Measurements from ENCODE around the gene EDC4. TPM values are rescaled to one million over a fixed set of nuclear protein-coding genes. Genes with fewer than 3 reads are reported as not detected.

The EDC4 gene
- total RNA-seq, 2 experiments from 2014 or later: 86.6 to 89.6 TPM

DNA sequence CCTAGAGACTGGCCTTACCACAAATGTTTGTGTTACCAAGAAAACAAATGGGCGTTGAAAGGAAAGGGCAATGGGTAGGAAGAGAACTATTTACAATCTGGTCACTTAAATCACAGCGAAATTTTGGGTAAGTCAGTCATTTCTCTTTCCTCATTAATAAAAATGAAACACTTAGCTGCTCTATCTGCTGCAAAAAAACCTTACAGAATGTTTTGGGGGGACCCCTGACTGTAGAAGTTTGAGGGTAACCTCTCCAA is 26.9 kb upstream of the EDC4 start:
- POLR2A ChIA-PET: interaction anchor here (0.6 to 1.4 kb wide), 5 partner anchors 12 to 1580 kb away, joined by 3 to 7 read pairs (median 3); partner anchors contain the start of genes RANBP10 and TSNAXIP1
- CTCF ChIA-PET (ENCODE audit: unreplicated experiment): interaction anchor here (1.2 to 1.4 kb wide), 2 partner anchors 13 to 29 kb away, joined by 4 to 5 read pairs; no protein-coding TSS in a partner anchor
- BruUV-seq (replicated peaks): TSS peak; percentile 89

DNA sequence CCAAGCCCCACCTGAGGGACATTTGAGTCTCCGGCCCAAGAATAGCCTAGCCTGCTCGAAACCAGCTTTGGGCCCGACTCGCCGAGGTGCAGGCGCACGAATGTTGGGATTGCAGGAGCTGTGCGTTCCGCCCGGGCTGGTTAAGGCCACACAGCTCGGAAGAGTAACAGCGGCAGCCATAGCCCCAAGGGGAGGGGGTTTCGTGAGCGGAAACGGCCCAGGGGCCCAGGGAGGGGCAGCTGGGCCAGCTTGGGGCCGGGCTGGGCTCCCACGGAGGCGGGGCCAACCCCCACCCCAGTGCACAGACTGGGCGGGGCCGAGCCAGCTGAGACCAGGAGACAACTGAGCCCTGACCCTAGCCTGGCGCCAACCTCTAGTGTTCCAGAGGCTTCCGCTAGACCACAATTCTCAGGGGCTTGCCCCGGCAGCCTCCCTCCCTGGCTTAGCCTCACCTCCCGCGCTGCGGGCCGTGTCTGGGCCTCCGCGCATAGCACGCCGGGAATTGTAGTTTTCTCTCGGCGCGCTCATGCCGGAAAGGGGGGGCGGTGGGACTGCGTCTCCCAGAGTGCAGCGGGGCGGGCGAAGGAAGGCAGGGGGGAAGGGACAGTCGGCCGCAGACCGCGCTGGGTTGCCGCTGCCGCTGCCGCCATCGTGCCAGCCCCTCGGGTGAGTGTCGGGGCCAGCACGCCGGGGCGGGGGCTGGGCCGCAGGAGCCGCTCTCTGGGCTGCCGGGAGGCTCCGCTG is 26.4 kb upstream of the EDC4 start, which contains the start of gene NUTF2:
Gene NUTF2, plus strand, starts transcription at position 614 of the 744 bp plus-strand sequence. CDS start 18,198 bp downstream, outside the sequence.
- ChIA-PET POLR2A (interaction anchor here (0.6 to 1.4 kb wide), 5 partner anchors 12 to 1579 kb away, joined by 3 to 7 read pairs (median 3); partner anchors contain the start of genes RANBP10 and TSNAXIP1), CTCF (ENCODE audit: unreplicated experiment) (interaction anchor here (1.2 to 1.4 kb wide), 2 partner anchors 13 to 30 kb away, joined by 4 to 5 read pairs; no protein-coding TSS in a partner anchor)
- Histone ChIP-seq H4K20me1 (ENCODE audit: insufficient read depth, low read length) (peaks cover 16% of the 10 kb centered on the region; the same call in 1 of the 2 replicates), H3K27ac (ENCODE audit: low read depth, low read length, poor library complexity, severe bottlenecking) (peak within 1 kb of the TSS; percentile 80), H3K4me2 (ENCODE audit: low read length) (peak within 1 kb of the TSS; percentile 98), H3K4me3 (ENCODE audit: low read depth, low read length, poor library complexity, severe bottlenecking) (peak within 1 kb of the TSS; percentile 99), H3K79me2 (ENCODE audit: insufficient read depth, low read depth, low read length) (peaks cover 80% of the 10 kb centered on the region), H3K9me2 (ENCODE audit: insufficient read depth, low read length) (no peaks in the 10 kb centered on the region), H2AFZ (ENCODE audit: low read length) (peak within 1 kb of the TSS; percentile 54; the same call in 1 of the 2 replicates), H3K9me3 (ENCODE audit: low read length) (no peaks in the 10 kb centered on the region), H3K4me1 (ENCODE audit: insufficient read depth, low read length, poor library complexity, severe bottlenecking) (peaks cover 40% of the 10 kb centered on the region), H3K36me3 (ENCODE audit: insufficient read depth, low read length) (peaks cover 24% of the 10 kb centered on the region)
- no TSS peak for BruUV-seq (replicated peaks)
- TF ChIP-seq EZH2phosphoT487 (IDR thresholded peaks at IDR 0.05; ENCODE audit: borderline replicate concordance, low read depth, low read length): no peak
- TF ChIP-seq, protein P1, sequence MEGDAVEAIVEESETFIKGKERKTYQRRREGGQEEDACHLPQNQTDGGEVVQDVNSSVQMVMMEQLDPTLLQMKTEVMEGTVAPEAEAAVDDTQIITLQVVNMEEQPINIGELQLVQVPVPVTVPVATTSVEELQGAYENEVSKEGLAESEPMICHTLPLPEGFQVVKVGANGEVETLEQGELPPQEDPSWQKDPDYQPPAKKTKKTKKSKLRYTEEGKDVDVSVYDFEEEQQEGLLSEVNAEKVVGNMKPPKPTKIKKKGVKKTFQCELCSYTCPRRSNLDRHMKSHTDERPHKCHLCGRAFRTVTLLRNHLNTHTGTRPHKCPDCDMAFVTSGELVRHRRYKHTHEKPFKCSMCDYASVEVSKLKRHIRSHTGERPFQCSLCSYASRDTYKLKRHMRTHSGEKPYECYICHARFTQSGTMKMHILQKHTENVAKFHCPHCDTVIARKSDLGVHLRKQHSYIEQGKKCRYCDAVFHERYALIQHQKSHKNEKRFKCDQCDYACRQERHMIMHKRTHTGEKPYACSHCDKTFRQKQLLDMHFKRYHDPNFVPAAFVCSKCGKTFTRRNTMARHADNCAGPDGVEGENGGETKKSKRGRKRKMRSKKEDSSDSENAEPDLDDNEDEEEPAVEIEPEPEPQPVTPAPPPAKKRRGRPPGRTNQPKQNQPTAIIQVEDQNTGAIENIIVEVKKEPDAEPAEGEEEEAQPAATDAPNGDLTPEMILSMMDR (conservative IDR thresholded peaks at IDR 0.05; ENCODE audit: low read length): no peak
- peak; percentile 98 for DNase-seq (ENCODE audit: low spot score)
- intact Hi-C loops (cut with micrococcal nuclease; ENCODE audit: unreplicated experiment): loop anchor here (1.0 kb wide), 2 partner anchors 26 to 325 kb away; no protein-coding TSS in a partner anchor

More for the DNA sequence above, 26.9 kb upstream of the EDC4 start:
- H3K4me1 ChIP-seq (ENCODE audit: insufficient read depth, low read length, poor library complexity, severe bottlenecking): peaks cover 45% of the 10 kb centered on the region
- peaks cover 23% of the 10 kb centered on the region for H3K36me3 ChIP-seq (ENCODE audit: insufficient read depth, low read length)
- TF ChIP-seq, protein P1 (conservative IDR thresholded peaks at IDR 0.05; ENCODE audit: low read length): no peak
- no peak for TF ChIP-seq EZH2phosphoT487 (IDR thresholded peaks at IDR 0.05; ENCODE audit: borderline replicate concordance, low read depth, low read length)
- H3K27ac ChIP-seq (ENCODE audit: low read depth, low read length, poor library complexity, severe bottlenecking): peak overlapping the region; percentile 80
- H3K4me3 ChIP-seq (ENCODE audit: low read depth, low read length, poor library complexity, severe bottlenecking): peak overlapping the region; percentile 99
- intact Hi-C loops (cut with micrococcal nuclease; ENCODE audit: unreplicated experiment): loop anchor here (1.0 kb wide), 2 partner anchors 26 to 325 kb away; no protein-coding TSS in a partner anchor
- peaks cover 16% of the 10 kb centered on the region; the same call in 1 of the 2 replicates for H4K20me1 ChIP-seq (ENCODE audit: insufficient read depth, low read length)
- H3K4me2 ChIP-seq (ENCODE audit: low read length): peak overlapping the region; percentile 98
- no peaks in the 10 kb centered on the region for H3K9me2 ChIP-seq (ENCODE audit: insufficient read depth, low read length)
- peak overlapping the region; percentile 54; the same call in 1 of the 2 replicates for H2AFZ ChIP-seq (ENCODE audit: low read length)
- no peak for DNase-seq (ENCODE audit: low spot score)
- H3K9me3 ChIP-seq (ENCODE audit: low read length): no peaks in the 10 kb centered on the region
- peaks cover 75% of the 10 kb centered on the region for H3K79me2 ChIP-seq (ENCODE audit: insufficient read depth, low read depth, low read length)

Data from OCI-LY7 (cell line).